SU-DHL-6 (cell line): ENCODE measurements around the gene MMRN2.

Experiments
- H2AFZ ChIP-seq: fragments of 200-600 bp; sonication (generic); 2 replicates; pipeline ENCODE4 v1.6.1; 2014; ENCODE audit warnings: low read depth, mild to moderate bottlenecking, moderate library complexity, mixed read lengths, antibody characterized with exemption, low read length; ENCODE audit not compliant: severe bottlenecking
- H3F3A ChIP-seq: fragments of 200-600 bp; shearing (Covaris generic); 2 replicates; pipeline ENCODE4 v1.6.0; 2016; ENCODE audit warnings: antibody characterized with exemption, mild to moderate bottlenecking; ENCODE audit not compliant: insufficient read depth
- H3K27ac ChIP-seq: fragments of 200-600 bp; sonication (generic); 2 replicates; pipeline ENCODE4 v1.5.1; 2016; ENCODE audit warnings: low read depth, mild to moderate bottlenecking, low read length, moderate library complexity, mixed read lengths
- H3K27me3 ChIP-seq: fragments of 200-600 bp; sonication (generic), shearing (Covaris generic); 2 replicates; pipeline ENCODE4 v1.6.0; 2014; ENCODE audit warnings: mild to moderate bottlenecking, low read length
- H3K36me3 ChIP-seq: fragments of 200-600 bp; sonication (generic); 2 replicates; pipeline ENCODE4 v1.6.1; 2014; ENCODE audit warnings: mild to moderate bottlenecking, low read length, mixed read lengths
- H3K4me2 ChIP-seq: fragments of 300-600, 200-600 bp; shearing (Covaris generic), sonication (generic); 2 replicates; pipeline ENCODE4 v1.6.0; 2014; ENCODE audit warnings: low read length, low read depth, mild to moderate bottlenecking; ENCODE audit not compliant: poor library complexity, severe bottlenecking
- H3K4me3 ChIP-seq: fragments of 200-600 bp; sonication (generic); 2 replicates; pipeline ENCODE4 v1.5.1; 2014; ENCODE audit warnings: antibody characterized with exemption, low read length, mild to moderate bottlenecking, mixed read lengths; ENCODE audit not compliant: insufficient read depth, poor library complexity, severe bottlenecking
- H3K79me2 ChIP-seq: fragments of 200-600 bp; sonication (generic); 2 replicates; pipeline ENCODE4 v1.6.1; 2014; ENCODE audit warnings: mild to moderate bottlenecking, low read length, moderate library complexity; ENCODE audit not compliant: insufficient read depth
- H3K9ac ChIP-seq: fragments of 200-600 bp; sonication (generic); 2 replicates; pipeline ENCODE4 v1.7.0; 2014; ENCODE audit warnings: mild to moderate bottlenecking, low read length
- H3K9me2 ChIP-seq: fragments of 200-600 bp; sonication (generic); replicated peaks from 2 replicates; pipeline ENCODE4 v1.6.1; 2014; ENCODE audit warnings: low read length; ENCODE audit not compliant: insufficient read depth
- H3K9me3 ChIP-seq: fragments of 200-600 bp; sonication (generic); 2 replicates; pipeline ENCODE4 v1.6.1; 2014; ENCODE audit warnings: low read length, mixed read lengths; ENCODE audit not compliant: insufficient read depth
- H4K20me1 ChIP-seq: fragments of 200-600 bp; sonication (generic); 2 replicates; pipeline ENCODE4 v1.6.1; 2014; ENCODE audit warnings: low read depth, mild to moderate bottlenecking, antibody characterized with exemption, low read length, moderate library complexity, mixed read lengths
- CTCF ChIP-seq: fragments of 200-600 bp; sonication (generic); IDR thresholded peaks from one replicate; pipeline ENCODE4 v1.5.1; 2017; ENCODE audit warnings: antibody characterized with exemption, mild to moderate bottlenecking, low read length, moderate library complexity; ENCODE audit not compliant: insufficient read depth, poor library complexity, severe bottlenecking
- EZH2phosphoT487 ChIP-seq: fragments of 200-600 bp; sonication (generic), shearing (Covaris generic); conservative IDR thresholded peaks from 2 replicates; pipeline ENCODE4 v1.6.1; 2018; ENCODE audit warnings: mild to moderate bottlenecking, antibody characterized with exemption, low read length, moderate library complexity, mixed read lengths

Gene MMRN2

GRCh38 chr10:86969421-86970041 lies 12.1 kb upstream of the MMRN2 start:
- H3K9ac ChIP-seq, result no peak overlapping the region
- no peaks in the 10 kb centered on the region for H3K79me2 ChIP-seq

GRCh38 chr10:86968994-86969355 lies 11.6 kb upstream of the MMRN2 start:
- Histone ChIP-seq H3K4me2 (no peak overlapping the region), H3K27ac (no peak overlapping the region), H3K79me2 (no peaks in the 10 kb centered on the region), H3K27me3 (no peaks in the 10 kb centered on the region), H3K4me3 (no peak overlapping the region), H3K9me2 (no peaks in the 10 kb centered on the region), H3K9ac (no peak overlapping the region), H2AFZ (no peak overlapping the region), H3F3A (no peaks in the 10 kb centered on the region), H3K36me3 (no peaks in the 10 kb centered on the region), H3K9me3 (no peaks in the 10 kb centered on the region), H4K20me1 (no peaks in the 10 kb centered on the region)
- TF ChIP-seq EZH2phosphoT487 (no peak), CTCF (no peak)

More at GRCh38 chr10:86969421-86970041, 12.1 kb upstream of the MMRN2 start:
- no peak overlapping the region for H3K4me3 ChIP-seq
- no peaks in the 10 kb centered on the region for H4K20me1 ChIP-seq
- H2AFZ ChIP-seq, result no peak overlapping the region
- no peaks in the 10 kb centered on the region for H3K9me2 ChIP-seq
- no peaks in the 10 kb centered on the region for H3F3A ChIP-seq
- H3K27me3 ChIP-seq, result no peaks in the 10 kb centered on the region
- no peaks in the 10 kb centered on the region for H3K36me3 ChIP-seq
- H3K9me3 ChIP-seq, result no peaks in the 10 kb centered on the region
- no peak for TF ChIP-seq EZH2phosphoT487
- TF ChIP-seq CTCF, result no peak
- H3K27ac ChIP-seq, result no peak overlapping the region
- H3K4me2 ChIP-seq, result no peak overlapping the region

DNA sequence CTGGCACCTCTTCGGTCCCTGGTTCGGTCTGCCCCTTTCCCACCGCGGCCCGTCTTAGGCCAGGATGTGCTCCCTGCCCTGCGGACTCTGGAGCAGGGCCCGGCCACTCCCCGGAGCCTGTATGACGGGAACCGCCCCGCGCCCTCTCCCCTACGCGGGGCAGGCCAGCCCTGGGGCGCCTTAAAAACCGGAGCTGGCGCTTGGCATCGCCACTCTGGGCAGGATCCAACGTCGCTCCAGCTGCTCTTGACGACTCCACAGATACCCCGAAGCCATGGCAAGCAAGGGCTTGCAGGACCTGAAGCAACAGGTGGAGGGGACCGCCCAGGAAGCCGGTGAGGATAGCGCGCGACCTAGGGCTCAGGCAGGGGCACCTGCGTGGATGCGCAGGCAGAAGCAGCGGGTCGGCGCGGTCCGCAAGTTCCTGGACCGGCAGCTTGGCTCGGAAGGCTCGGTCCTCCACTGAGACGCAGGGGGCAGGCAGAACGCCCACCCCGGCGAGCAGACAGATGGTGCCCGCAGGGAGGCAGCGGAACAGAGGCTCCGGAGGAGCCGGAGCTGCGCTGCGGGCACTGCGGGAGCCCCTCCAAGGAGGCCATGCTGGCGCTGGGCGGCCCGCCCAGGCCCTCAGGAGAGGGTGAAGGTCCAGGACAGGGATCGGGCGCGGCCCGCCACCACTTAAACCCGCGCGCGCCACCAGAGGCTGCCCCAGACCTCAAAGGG lies 11.0 kb upstream of the MMRN2 start, which contains the start of gene ADIRF:
ADIRF (plus strand) TSS at position 212 of the 723 bp plus-strand sequence; CDS start at position 275, 63 bp downstream.
- no peaks in the 10 kb centered on the region for H3K79me2 ChIP-seq
- H2AFZ ChIP-seq, result no peak within 1 kb of the TSS
- no peaks in the 10 kb centered on the region for H3K27me3 ChIP-seq
- no peak within 1 kb of the TSS for H3K27ac ChIP-seq
- no peaks in the 10 kb centered on the region for H3K9me2 ChIP-seq
- no peaks in the 10 kb centered on the region for H3K9me3 ChIP-seq
- H3K9ac ChIP-seq, result no peak within 1 kb of the TSS
- H3F3A ChIP-seq, result no peaks in the 10 kb centered on the region
- H3K4me2 ChIP-seq, result no peak within 1 kb of the TSS
- no peaks in the 10 kb centered on the region for H3K36me3 ChIP-seq
- no peak within 1 kb of the TSS for H3K4me3 ChIP-seq
- no peak for TF ChIP-seq EZH2phosphoT487
- no peak for TF ChIP-seq CTCF
- H4K20me1 ChIP-seq, result no peaks in the 10 kb centered on the region
